H9 (cell line): ENCODE measurements around the gene FLT1. TPM values are rescaled to one million over a fixed set of nuclear protein-coding genes. Genes with fewer than 3 reads are reported as not detected.

Source experiments
- DNase-seq: peaks from one replicate; pipeline ENCODE4 v3.0.0-alpha.2; 2017
- H2AFZ ChIP-seq: one replicate; pipeline ENCODE4 v1.6.1; 2013; ENCODE audit warnings: mild to moderate bottlenecking, low read length, control low read depth, moderate library complexity
- H2AK5ac ChIP-seq: 2 replicates; pipeline ENCODE4 v1.6.1; 2013; ENCODE audit warnings: low read length, control low read depth, mixed read lengths; ENCODE audit not compliant: insufficient read length
- H2BK120ac ChIP-seq: one replicate; pipeline ENCODE4 v1.6.1; 2013; ENCODE audit warnings: low read depth, mild to moderate bottlenecking, low read length, control low read depth, inconsistent platforms; ENCODE audit not compliant: poor library complexity, severe bottlenecking
- H2BK12ac ChIP-seq: 2 replicates; pipeline ENCODE4 v1.6.1; 2013; ENCODE audit warnings: low read length, control low read depth, mixed read lengths, low read depth; ENCODE audit not compliant: insufficient read length
- H2BK15ac ChIP-seq: 2 replicates; pipeline ENCODE4 v1.6.1; 2013; ENCODE audit warnings: low read depth, low read length, control low read depth
- H2BK20ac ChIP-seq: one replicate; pipeline ENCODE4 v1.6.1; 2013; ENCODE audit warnings: low read depth, mild to moderate bottlenecking, low read length, control low read depth, inconsistent platforms; ENCODE audit not compliant: poor library complexity, severe bottlenecking
- H2BK5ac ChIP-seq: 2 replicates; pipeline ENCODE4 v1.6.1; 2013; ENCODE audit warnings: low read length, control low read depth, mixed read lengths; ENCODE audit not compliant: insufficient read length
- H3K14ac ChIP-seq: 2 replicates; pipeline ENCODE4 v1.6.1; 2013; ENCODE audit warnings: low read length, control low read depth; ENCODE audit not compliant: insufficient read depth
- H3K18ac ChIP-seq: 2 replicates; pipeline ENCODE4 v1.6.1; 2013; ENCODE audit warnings: low read depth, mild to moderate bottlenecking, mixed read lengths, low read length, control low read depth; ENCODE audit not compliant: insufficient read length
- H3K23ac ChIP-seq: 2 replicates; pipeline ENCODE4 v1.6.1; 2013; ENCODE audit warnings: low read length, control low read depth, mixed read lengths, low read depth; ENCODE audit not compliant: insufficient read length
- H3K23me2 ChIP-seq: 2 replicates; pipeline ENCODE4 v1.6.1; 2013; ENCODE audit warnings: low read depth, mild to moderate bottlenecking, mixed read lengths, low read length, control low read depth; ENCODE audit not compliant: insufficient read length, poor library complexity, severe bottlenecking
- H3K27ac ChIP-seq: 2 replicates; pipeline ENCODE4 v1.5.1; 2013; ENCODE audit warnings: low read length, control low read depth, mixed read lengths, low read depth; ENCODE audit not compliant: insufficient read length
- H3K27me3 ChIP-seq: 2 replicates; pipeline ENCODE4 v1.6.1; 2013; ENCODE audit warnings: low read length, control low read depth, inconsistent platforms; ENCODE audit not compliant: insufficient read depth
- H3K4ac ChIP-seq: 2 replicates; pipeline ENCODE4 v1.6.1; 2013; ENCODE audit warnings: low read depth, mild to moderate bottlenecking, control low read depth, inconsistent platforms, low read length, moderate library complexity
- H3K4me1 ChIP-seq: 2 replicates; pipeline ENCODE4 v1.6.1; 2013; ENCODE audit warnings: low read length, control low read depth, inconsistent platforms; ENCODE audit not compliant: insufficient read depth
- H3K4me2 ChIP-seq: 2 replicates; pipeline ENCODE4 v1.6.1; 2013; ENCODE audit warnings: low read length, control low read depth, mixed read lengths; ENCODE audit not compliant: insufficient read length, insufficient read depth
- H3K56ac ChIP-seq: 2 replicates; pipeline ENCODE4 v1.6.1; 2013; ENCODE audit warnings: low read depth, mild to moderate bottlenecking, mixed read lengths, low read length, control low read depth; ENCODE audit not compliant: insufficient read length
- H3K79me1 ChIP-seq: 2 replicates; pipeline ENCODE4 v1.6.1; 2013; ENCODE audit warnings: low read depth, mild to moderate bottlenecking, moderate library complexity, low read length, control low read depth, inconsistent platforms; ENCODE audit not compliant: insufficient read depth, poor library complexity, severe bottlenecking
- H3K79me2 ChIP-seq: 2 replicates; pipeline ENCODE4 v1.6.1; 2013; ENCODE audit warnings: low read length, control low read depth, inconsistent platforms; ENCODE audit not compliant: insufficient read depth
- H3K9ac ChIP-seq: 2 replicates; pipeline ENCODE4 v1.6.1; 2013; ENCODE audit warnings: low read length, control low read depth, mixed read lengths; ENCODE audit not compliant: insufficient read length; ENCODE audit errors: extremely low read depth
- H3K9me3 ChIP-seq: one replicate; pipeline ENCODE4 v1.6.1; 2013; ENCODE audit warnings: low read depth, low read length, inconsistent platforms; ENCODE audit not compliant: control insufficient read depth
- H3T11ph ChIP-seq: one replicate; pipeline ENCODE4 v1.6.1; 2013; ENCODE audit warnings: mild to moderate bottlenecking, low read length, control low read depth, inconsistent platforms
- H4K20me1 ChIP-seq: one replicate; pipeline ENCODE4 v1.6.1; 2013; ENCODE audit not compliant: control insufficient read depth, insufficient read length, insufficient read depth
- H4K5ac ChIP-seq: 2 replicates; pipeline ENCODE4 v1.6.1; 2013; ENCODE audit warnings: low read depth, mild to moderate bottlenecking, mixed read lengths, low read length, control low read depth; ENCODE audit not compliant: insufficient read length
- H4K8ac ChIP-seq: replicated peaks from 2 replicates; pipeline ENCODE4 v1.6.1; 2013; ENCODE audit warnings: low read length, control low read depth, mixed read lengths, low read depth; ENCODE audit not compliant: insufficient read length
- H4K91ac ChIP-seq: 2 replicates; pipeline ENCODE4 v1.6.1; 2013; ENCODE audit warnings: low read depth, mild to moderate bottlenecking, moderate library complexity, mixed read lengths, low read length, control low read depth; ENCODE audit not compliant: insufficient read length
- H3K27ac Mint-ChIP-seq, 3 experiments: 2 replicates in 2 of 3; 3 replicates in 1 of 3; pipeline ENCODE4 v1.8.0; 2020 to 2021; ENCODE audit warnings: mixed read lengths in 3 of 3, mild to moderate bottlenecking in 1 of 3, moderate library complexity in 1 of 3
- H3K27me3 Mint-ChIP-seq: 2 replicates; pipeline ENCODE4 v1.8.0; 2021; ENCODE audit warnings: low read depth, mild to moderate bottlenecking, moderate library complexity, mixed read lengths
- H3K36me3 Mint-ChIP-seq, 3 experiments: 2 replicates in 2 of 3; 3 replicates in 1 of 3; pipeline ENCODE4 v1.8.0; 2020 to 2021; ENCODE audit warnings: low read depth in 3 of 3, mixed read lengths in 3 of 3; ENCODE audit not compliant: insufficient read depth in 1 of 3
- H3K4me1 Mint-ChIP-seq, 2 experiments: 2 replicates each; pipeline ENCODE4 v1.8.0; 2020; ENCODE audit warnings: mixed read lengths in 2 of 2
- H3K4me3 Mint-ChIP-seq, 2 experiments: 2 replicates in 1 of 2; 3 replicates in 1 of 2; pipeline ENCODE4 v1.8.0; 2020 to 2021; ENCODE audit warnings: mild to moderate bottlenecking in 2 of 2, mixed read lengths in 2 of 2, moderate library complexity in 1 of 2
- H3K9me3 Mint-ChIP-seq, 2 experiments: 2 replicates in 1 of 2; 3 replicates in 1 of 2; pipeline ENCODE4 v1.8.0; 2020; ENCODE audit warnings: mild to moderate bottlenecking in 2 of 2, mixed read lengths in 2 of 2, moderate library complexity in 1 of 2
- WGBS: extraction: QIAGEN DNeasy Blood & Tissue Kit; methylation state at CpG from one replicate; pipeline ENCODE4 v1.1.7; 2013; ENCODE audit warnings: missing lambda C conversion rate, low lambda C conversion rate, mixed read lengths; ENCODE audit not compliant: insufficient read length; ENCODE audit errors: extremely low coverage; 5-methylcytosine and 5-hydroxymethylcytosine counted together
- total RNA-seq: library from RNA; stranded (reverse); gene quantifications from 2 replicates; pipeline ENCODE4 v1.2.1, GENCODE V29; 2021
- TF ChIP-seq, protein P1 (sequence below): fragments of 200-600 bp; sonication (generic); conservative IDR thresholded peaks from 3 replicates; pipeline ENCODE4 v1.8.0; 2021; ENCODE audit warnings: antibody characterized with exemption, mild to moderate bottlenecking

FLT1 gene
- total RNA-seq, 1 experiment from 2014 or later = 84.1 TPM

DNA sequence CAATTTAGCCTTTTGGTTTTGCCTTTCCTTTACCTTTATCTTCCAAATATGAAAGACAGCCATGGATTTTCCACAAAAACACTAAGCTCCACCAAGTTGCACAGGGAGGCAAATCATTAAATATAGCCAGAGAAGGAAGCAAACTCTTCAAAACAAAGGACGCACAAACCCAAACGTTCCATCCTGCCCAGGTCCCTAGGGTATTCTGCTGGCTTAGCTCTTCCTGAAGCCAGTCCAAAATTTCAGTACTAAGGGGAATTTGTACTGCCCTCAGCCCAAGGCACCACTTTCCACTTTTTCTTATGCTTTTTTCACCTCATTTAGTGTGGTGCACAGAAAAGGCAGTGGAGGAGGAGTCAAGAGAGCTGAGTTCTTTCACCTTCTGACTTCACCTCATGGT, 169.9 kb downstream of the FLT1 start:
- Histone ChIP-seq H3K4me1 (no peaks in the 10 kb centered on the region), H4K8ac (no peak overlapping the region), H3K9me3 (no peaks in the 10 kb centered on the region), H2BK20ac (no peak overlapping the region), H3T11ph (no peak overlapping the region), H4K20me1 (no peaks in the 10 kb centered on the region), H3K79me2 (no peaks in the 10 kb centered on the region), H4K5ac (no peak overlapping the region), H4K91ac (no peak overlapping the region), H2BK120ac (no peak overlapping the region), H3K23me2 (no peaks in the 10 kb centered on the region), H3K56ac (no peak overlapping the region), H3K27ac (no peak overlapping the region), H3K4me2 (no peak overlapping the region), H3K27me3 (no peaks in the 10 kb centered on the region; the same call in 1 of the 2 replicates), H3K18ac (no peak overlapping the region), H2AK5ac (no peak overlapping the region), H3K9ac (no peak overlapping the region), H3K23ac (no peak overlapping the region), H2BK15ac (no peak overlapping the region), H2BK5ac (no peak overlapping the region), H3K14ac (no peak overlapping the region), H2BK12ac (no peak overlapping the region), H3K79me1 (no peaks in the 10 kb centered on the region), H2AFZ (no peak overlapping the region), H3K4ac (no peak overlapping the region)
- Mint-ChIP-seq H3K27me3 (no peaks in the 10 kb centered on the region), H3K4me3 (no peak overlapping the region), H3K9me3 (no peaks in the 10 kb centered on the region; a peak in 1 of 5 replicates), H3K4me1 (peaks cover 2 to 14% of the 10 kb centered on the region in 2 experiments; a peak in 2 of 4 replicates), H3K27ac (peak overlapping the region in 1 of 3 experiments; percentile 16; a peak in 1 of 7 replicates), H3K36me3 (peaks cover 19 to 27% (median 24%) of the 10 kb centered on the region in 3 experiments; a peak in 6 of 7 replicates)
- no peak for DNase-seq
- WGBS = no CpG with 5 or more reads among the region's 2 CpGs
- TF ChIP-seq, protein P1, sequence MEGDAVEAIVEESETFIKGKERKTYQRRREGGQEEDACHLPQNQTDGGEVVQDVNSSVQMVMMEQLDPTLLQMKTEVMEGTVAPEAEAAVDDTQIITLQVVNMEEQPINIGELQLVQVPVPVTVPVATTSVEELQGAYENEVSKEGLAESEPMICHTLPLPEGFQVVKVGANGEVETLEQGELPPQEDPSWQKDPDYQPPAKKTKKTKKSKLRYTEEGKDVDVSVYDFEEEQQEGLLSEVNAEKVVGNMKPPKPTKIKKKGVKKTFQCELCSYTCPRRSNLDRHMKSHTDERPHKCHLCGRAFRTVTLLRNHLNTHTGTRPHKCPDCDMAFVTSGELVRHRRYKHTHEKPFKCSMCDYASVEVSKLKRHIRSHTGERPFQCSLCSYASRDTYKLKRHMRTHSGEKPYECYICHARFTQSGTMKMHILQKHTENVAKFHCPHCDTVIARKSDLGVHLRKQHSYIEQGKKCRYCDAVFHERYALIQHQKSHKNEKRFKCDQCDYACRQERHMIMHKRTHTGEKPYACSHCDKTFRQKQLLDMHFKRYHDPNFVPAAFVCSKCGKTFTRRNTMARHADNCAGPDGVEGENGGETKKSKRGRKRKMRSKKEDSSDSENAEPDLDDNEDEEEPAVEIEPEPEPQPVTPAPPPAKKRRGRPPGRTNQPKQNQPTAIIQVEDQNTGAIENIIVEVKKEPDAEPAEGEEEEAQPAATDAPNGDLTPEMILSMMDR = no peak
